Osteoblast (primary cell): ENCODE measurements around the gene PTPRN2. TPM values are rescaled to one million over a fixed set of nuclear protein-coding genes. Genes with fewer than 3 reads are reported as not detected.

Source experiments
- DNase-seq: peaks from one replicate; pipeline ENCODE4 v3.0.0; 2011; ENCODE audit warnings: low spot score, mixed read lengths; ENCODE audit not compliant: insufficient read length; ENCODE audit errors: missing footprints
- H2AFZ ChIP-seq: 2 replicates; pipeline ENCODE4 v1.6.0; 2011; ENCODE audit warnings: mild to moderate bottlenecking, low read length
- H3K27ac ChIP-seq: 2 replicates; pipeline ENCODE4 v1.5.1; 2011; ENCODE audit warnings: mild to moderate bottlenecking, low read depth, low read length, moderate library complexity
- H3K27me3 ChIP-seq: 2 replicates; pipeline ENCODE4 v1.6.0; 2012; ENCODE audit warnings: mild to moderate bottlenecking, control low read depth, inconsistent platforms, low read length, moderate library complexity; ENCODE audit not compliant: insufficient read depth
- H3K36me3 ChIP-seq: 2 replicates; pipeline ENCODE4 v1.5.1; 2011; ENCODE audit warnings: mild to moderate bottlenecking, low read length, control low read depth, moderate library complexity; ENCODE audit not compliant: insufficient read depth
- H3K4me1 ChIP-seq: 2 replicates; pipeline ENCODE4 v1.5.1; 2011; ENCODE audit warnings: mild to moderate bottlenecking, low read length, control low read depth, moderate library complexity; ENCODE audit not compliant: insufficient read depth
- H3K4me2 ChIP-seq: 2 replicates; pipeline ENCODE4 v1.6.0; 2011; ENCODE audit warnings: mild to moderate bottlenecking, low read length; ENCODE audit not compliant: insufficient read depth
- H3K4me3 ChIP-seq: fragments of 200-600 bp; sonication (generic); 3 replicates; pipeline ENCODE4 v1.5.1; 2012; ENCODE audit warnings: mild to moderate bottlenecking, low read length, inconsistent platforms; ENCODE audit not compliant: insufficient read depth
- H3K79me2 ChIP-seq: 2 replicates; pipeline ENCODE4 v1.6.0; 2012; ENCODE audit warnings: mild to moderate bottlenecking, low read length, control low read depth, inconsistent platforms; ENCODE audit not compliant: insufficient read depth
- H3K9me3 ChIP-seq: 2 replicates; pipeline ENCODE4 v1.5.1; 2011; ENCODE audit warnings: low read depth, low read length, control low read depth
- H4K20me1 ChIP-seq: 2 replicates; pipeline ENCODE4 v1.6.0; 2012; ENCODE audit warnings: mild to moderate bottlenecking, low read length, control low read depth; ENCODE audit not compliant: insufficient read depth
- total RNA-seq: library from RNA; depleted of rRNA; stranded (reverse); fragments of >200 nt; gene quantifications from 2 replicates; pipeline ENCODE4 v1.2.3, GENCODE V29; 2012
- TF ChIP-seq, protein P1 (sequence below): IDR thresholded peaks from 2 replicates; pipeline ENCODE4 v1.5.1; 2011; ENCODE audit warnings: mild to moderate bottlenecking, low read depth, low read length, moderate library complexity; ENCODE audit errors: extremely low read depth

Gene PTPRN2
- total RNA-seq, 1 donor = 0.36 TPM

DNA sequence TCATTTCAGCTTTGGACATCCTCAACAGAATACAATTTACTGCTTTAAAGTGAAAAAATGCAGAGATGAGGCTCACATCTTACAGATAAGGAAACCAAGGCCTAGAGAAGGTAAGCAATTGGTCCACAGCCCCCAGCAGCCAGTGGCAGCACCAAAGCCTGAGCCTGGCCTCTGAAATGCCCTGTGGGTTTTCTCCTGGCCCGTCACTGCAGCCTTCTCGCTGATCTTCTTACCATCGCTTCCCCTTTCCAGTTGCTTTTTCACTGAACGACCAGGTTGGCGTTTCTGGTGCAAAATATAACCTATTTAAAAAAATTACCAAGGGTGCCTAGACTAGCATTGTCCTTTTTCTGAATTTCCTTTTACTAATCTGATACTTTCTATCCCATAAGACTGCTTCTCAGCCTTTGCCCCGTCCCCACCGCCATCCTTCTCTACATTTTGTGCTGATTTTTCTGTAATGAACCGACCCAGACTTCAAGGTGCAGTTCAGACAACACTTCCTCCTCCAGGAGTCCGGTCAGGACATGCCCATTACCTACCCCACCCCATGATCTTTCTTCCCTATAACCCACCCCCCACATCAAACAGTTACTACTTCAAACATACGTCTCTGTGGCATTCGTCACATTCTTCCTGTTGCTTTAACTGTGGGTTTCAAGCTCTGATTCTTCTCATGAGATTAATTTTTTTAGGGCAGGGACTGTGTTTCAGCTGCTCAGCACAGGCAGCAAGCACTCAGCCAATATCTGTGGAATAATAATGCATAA lies 961.5 kb downstream of the PTPRN2 start:
- no peaks in the 10 kb centered on the region for H3K4me1 ChIP-seq
- H3K4me3 ChIP-seq = no peak overlapping the region
- H3K27me3 ChIP-seq = no peaks in the 10 kb centered on the region
- no peak overlapping the region for H2AFZ ChIP-seq
- H3K4me2 ChIP-seq = no peak overlapping the region
- TF ChIP-seq, protein P1, sequence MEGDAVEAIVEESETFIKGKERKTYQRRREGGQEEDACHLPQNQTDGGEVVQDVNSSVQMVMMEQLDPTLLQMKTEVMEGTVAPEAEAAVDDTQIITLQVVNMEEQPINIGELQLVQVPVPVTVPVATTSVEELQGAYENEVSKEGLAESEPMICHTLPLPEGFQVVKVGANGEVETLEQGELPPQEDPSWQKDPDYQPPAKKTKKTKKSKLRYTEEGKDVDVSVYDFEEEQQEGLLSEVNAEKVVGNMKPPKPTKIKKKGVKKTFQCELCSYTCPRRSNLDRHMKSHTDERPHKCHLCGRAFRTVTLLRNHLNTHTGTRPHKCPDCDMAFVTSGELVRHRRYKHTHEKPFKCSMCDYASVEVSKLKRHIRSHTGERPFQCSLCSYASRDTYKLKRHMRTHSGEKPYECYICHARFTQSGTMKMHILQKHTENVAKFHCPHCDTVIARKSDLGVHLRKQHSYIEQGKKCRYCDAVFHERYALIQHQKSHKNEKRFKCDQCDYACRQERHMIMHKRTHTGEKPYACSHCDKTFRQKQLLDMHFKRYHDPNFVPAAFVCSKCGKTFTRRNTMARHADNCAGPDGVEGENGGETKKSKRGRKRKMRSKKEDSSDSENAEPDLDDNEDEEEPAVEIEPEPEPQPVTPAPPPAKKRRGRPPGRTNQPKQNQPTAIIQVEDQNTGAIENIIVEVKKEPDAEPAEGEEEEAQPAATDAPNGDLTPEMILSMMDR = no peak
- H3K36me3 ChIP-seq = no peaks in the 10 kb centered on the region
- H3K27ac ChIP-seq = no peak overlapping the region
- H4K20me1 ChIP-seq = no peaks in the 10 kb centered on the region
- DNase-seq = peak; percentile 34
- no peaks in the 10 kb centered on the region for H3K79me2 ChIP-seq
- no peaks in the 10 kb centered on the region for H3K9me3 ChIP-seq

DNA sequence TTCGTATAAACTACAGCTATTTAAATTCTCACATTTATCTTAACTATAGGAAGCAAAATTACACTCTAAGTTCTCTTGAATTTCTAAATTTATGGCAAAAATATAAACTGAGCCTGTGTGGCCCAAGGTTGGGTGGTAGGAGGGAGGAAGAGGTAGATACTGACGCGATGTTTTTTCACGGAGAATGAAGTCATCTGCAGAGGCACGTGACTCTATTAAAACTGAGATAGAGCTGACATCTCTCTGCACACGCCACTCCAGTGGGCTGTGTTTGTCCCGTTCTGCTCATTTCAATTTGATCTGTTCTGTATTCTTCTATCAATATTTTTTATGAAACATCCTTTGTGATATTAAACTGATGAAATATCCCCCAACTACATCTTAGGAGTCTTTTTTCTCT lies 964.1 kb downstream of the PTPRN2 start:
- Histone ChIP-seq H3K4me1 (no peaks in the 10 kb centered on the region), H3K36me3 (no peaks in the 10 kb centered on the region), H3K4me2 (no peak overlapping the region), H3K4me3 (no peak overlapping the region), H2AFZ (no peak overlapping the region), H3K79me2 (no peaks in the 10 kb centered on the region), H3K27ac (no peak overlapping the region), H3K9me3 (no peaks in the 10 kb centered on the region), H3K27me3 (no peaks in the 10 kb centered on the region), H4K20me1 (no peaks in the 10 kb centered on the region)
- no peak for DNase-seq
- TF ChIP-seq, protein P1 = no peak

DNA sequence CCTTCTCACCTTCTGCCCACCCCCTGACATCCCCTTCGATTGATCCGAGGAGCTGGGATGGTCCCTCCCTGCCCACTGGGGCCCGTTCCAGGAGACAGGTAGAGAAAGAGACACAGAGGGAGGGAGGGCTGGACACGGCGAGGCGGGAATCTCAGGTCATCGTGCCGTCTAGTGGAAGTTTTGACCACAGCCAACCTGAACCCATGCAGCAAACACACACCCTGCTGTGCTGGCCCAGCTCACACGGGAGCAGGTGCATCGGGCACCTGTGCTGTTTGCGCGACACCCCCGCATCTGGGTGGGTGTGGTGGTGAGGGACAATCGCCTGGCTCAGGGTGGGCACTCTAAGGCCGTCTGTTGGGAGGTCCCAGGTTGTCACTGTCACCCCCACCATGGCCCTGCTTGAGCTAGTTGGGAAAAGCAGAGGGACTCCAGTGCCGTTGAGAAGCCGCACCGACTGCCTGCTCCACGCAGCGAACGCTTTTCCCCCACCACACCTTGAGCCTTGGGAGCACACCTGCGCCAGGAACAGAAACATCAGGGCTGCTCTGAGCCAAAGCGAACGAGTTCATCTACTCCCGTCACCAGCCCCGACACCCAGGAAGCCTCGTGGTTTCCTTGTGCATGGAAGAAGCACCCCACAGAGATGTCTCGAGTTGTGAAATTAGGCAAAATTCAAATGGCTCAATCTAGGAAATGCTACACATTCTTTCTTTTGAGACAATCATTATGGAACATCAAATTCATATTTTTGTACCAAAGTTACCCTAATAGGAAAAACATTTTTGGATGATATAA lies 965.0 kb downstream of the PTPRN2 start:
- Histone ChIP-seq H3K27ac (no peak overlapping the region), H2AFZ (no peak overlapping the region), H3K27me3 (no peaks in the 10 kb centered on the region), H3K79me2 (no peaks in the 10 kb centered on the region), H3K36me3 (no peaks in the 10 kb centered on the region), H3K9me3 (no peaks in the 10 kb centered on the region), H4K20me1 (no peaks in the 10 kb centered on the region), H3K4me2 (no peak overlapping the region), H3K4me3 (no peak overlapping the region), H3K4me1 (no peaks in the 10 kb centered on the region)
- TF ChIP-seq, protein P1 = no peak
- peak; percentile 3 for DNase-seq

DNA sequence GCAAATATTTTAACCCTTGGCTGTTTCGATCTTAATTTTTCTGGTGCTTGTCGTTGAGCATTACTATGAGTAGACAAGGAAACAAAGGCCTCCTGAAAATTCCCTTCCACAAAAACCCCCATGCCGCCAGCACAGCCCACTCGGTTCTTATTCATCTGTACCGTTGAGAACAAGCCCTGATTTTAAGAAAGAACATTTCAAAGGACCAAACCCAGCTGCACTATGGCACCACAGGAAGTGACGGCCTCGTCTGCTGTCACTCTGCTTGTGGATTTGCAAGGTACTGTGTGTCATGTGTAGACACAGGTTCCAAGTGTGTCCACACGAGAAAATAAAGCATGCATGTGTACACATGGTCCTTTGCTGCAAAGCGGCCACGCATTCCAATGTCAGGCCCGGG lies 965.6 kb downstream of the PTPRN2 start:
- DNase-seq = peak; percentile 46
- TF ChIP-seq, protein P1 = no peak
- no peaks in the 10 kb centered on the region for H4K20me1 ChIP-seq
- H3K9me3 ChIP-seq = no peaks in the 10 kb centered on the region
- no peaks in the 10 kb centered on the region for H3K4me1 ChIP-seq
- H3K27ac ChIP-seq = no peak overlapping the region
- H3K36me3 ChIP-seq = no peaks in the 10 kb centered on the region
- no peaks in the 10 kb centered on the region for H3K79me2 ChIP-seq
- no peak overlapping the region for H3K4me3 ChIP-seq
- H3K27me3 ChIP-seq = no peaks in the 10 kb centered on the region
- no peak overlapping the region for H3K4me2 ChIP-seq
- no peak overlapping the region for H2AFZ ChIP-seq
